Pulmonary artery endothelial cell (primary cell): Measurements from ENCODE around the gene CAPN9. TPM values are rescaled to one million over a fixed set of nuclear protein-coding genes. Genes with fewer than 3 reads are reported as not detected.

Experiments used
- DNase-seq: peaks from one replicate; pipeline ENCODE4 v3.0.0-alpha.2; 2011; ENCODE audit warnings: low read depth, low spot score
- total RNA-seq: library from RNA; depleted of rRNA; stranded (reverse); fragments of >200 nt; gene quantifications from 2 replicates; pipeline ENCODE4 v1.2.3, GENCODE V29; 2014

CAPN9 gene
- total RNA-seq, 1 donor from 2014 or later, result not detected

DNA sequence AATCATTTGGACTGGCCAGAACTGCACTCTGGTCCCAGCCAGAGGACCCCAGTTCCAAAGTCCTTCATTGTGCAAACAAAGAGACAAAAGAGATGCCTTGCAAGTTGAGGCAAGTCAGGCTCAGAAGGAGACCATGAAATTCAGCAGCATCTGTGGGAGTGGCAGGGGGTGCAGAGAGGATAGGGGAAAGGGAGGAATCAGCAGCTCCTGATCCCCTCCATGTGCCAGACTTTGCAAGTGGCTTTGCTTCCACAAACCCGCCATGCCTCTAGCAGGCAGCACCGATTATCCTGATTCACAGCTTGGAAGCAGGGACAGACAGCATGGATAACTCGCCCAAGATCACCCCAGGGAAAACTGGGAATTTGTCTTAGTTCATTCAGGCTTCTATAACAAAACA lies 2.1 kb upstream of the CAPN9 start:
- DNase-seq, result no peak

GRCh38 chr1:230746617-230747016 lies 571 bp upstream of the CAPN9 start:
- no peak for DNase-seq

GRCh38 chr1:230747890-230748800 lies 957 bp downstream of the CAPN9 start:
- DNase-seq, result no peak

DNA sequence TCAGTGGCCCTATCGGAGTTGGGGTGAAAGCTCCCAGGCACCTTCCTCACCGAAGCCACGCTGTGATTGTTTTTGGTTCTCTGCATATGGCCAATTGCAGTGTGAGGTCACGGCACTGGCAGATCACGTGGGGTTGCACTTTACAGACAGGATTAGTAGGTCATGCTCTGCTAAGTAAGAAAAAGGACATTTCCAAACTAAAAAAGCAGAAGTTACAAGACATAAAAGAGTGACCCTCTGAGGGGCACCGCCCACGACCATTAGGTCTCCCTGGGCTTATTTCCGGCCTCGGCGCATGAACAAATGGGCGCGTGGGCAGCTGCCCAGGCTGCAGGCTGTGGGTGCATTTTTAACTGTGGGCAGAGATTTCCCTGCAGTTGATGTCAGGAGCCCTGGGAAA lies 2.0 kb downstream of the CAPN9 start:
- DNase-seq, result no peak

DNA sequence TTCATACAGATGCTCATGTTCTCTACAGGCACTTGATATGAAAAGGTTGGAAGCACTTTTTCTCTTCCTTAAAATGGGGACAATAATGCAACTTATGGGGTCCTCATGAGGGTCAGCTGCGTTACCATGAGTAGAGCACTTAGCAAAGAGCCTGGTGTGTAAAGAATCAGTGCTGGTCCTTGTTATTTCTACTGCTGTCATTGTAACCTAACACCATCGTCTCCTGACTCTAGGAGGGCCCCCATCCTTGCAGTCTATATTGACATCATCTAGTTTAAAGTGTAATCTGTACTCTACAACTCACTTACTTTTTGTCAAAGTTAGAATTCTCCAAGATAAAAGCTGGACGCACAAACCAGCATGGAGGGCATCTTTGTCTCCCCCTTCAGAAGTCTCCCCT lies 2.4 kb downstream of the CAPN9 start:
- DNase-seq, result no peak

DNA sequence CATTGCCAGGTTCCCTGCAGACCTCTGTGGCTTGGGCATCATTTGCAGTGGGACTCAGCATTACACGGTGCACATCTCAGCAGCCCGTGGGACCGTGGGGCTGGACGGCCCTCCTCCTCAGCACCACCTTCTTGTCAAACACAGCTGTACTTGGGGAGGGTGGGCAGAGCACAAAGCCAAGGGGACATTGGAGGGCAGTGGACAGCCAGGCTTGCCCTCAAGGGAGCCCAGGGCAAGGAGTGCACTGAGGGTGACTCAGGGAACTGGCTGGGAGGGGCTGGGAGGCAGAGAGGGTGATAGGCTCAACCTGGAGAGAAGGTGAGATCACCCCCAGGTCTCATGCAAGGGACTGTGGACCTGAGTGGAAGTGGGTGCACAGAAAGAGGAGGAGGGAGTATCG lies 3.4 kb downstream of the CAPN9 start:
- DNase-seq, result no peak

GRCh38 chr1:230750986-230751625 lies 3.9 kb downstream of the CAPN9 start:
- no peak for DNase-seq

DNA sequence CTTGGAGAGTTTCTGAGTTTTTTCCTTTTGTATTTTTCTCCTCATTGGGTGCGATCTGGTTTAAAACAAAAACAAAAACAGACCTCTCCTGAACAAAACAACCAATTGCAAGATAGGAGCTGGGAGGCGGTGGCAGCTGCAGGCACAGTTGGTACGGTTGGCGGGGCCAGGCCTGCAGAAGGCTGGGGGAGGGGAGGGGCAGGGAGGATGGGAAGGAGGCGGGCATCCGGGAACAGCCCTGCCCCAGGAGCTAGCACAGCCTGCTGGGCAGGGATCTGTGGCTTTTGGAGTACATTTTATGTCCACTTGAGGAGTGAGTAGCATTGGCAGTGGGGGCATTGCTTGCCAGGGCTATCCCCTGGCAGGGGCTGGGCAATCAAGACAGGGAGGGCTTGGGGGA lies 5.2 kb downstream of the CAPN9 start:
- no peak for DNase-seq

GRCh38 chr1:230753191-230753585 lies 6.0 kb downstream of the CAPN9 start:
- DNase-seq, result no peak

GRCh38 chr1:230753586-230754251 lies 6.5 kb downstream of the CAPN9 start:
- DNase-seq, result no peak

DNA sequence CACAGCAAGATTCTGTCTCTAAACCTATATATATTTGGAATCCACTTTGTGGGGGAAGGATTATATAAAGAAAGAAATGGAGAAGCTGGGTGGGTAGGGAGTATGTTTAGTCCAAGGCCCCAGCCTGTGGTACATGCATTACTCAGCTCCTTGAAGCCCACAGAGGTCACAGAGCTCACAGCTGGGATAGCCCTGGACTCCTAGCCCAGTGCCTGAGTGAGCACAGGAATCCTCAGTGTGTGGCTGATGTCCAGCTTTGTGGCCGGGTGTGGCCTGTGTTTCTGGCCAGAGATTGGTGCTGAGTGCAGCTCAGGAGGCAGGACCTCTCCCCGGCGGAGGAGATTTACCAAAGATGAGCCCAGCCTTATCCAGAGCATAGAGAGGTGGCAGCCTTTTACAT lies 7.6 kb downstream of the CAPN9 start:
- DNase-seq, result no peak

DNA sequence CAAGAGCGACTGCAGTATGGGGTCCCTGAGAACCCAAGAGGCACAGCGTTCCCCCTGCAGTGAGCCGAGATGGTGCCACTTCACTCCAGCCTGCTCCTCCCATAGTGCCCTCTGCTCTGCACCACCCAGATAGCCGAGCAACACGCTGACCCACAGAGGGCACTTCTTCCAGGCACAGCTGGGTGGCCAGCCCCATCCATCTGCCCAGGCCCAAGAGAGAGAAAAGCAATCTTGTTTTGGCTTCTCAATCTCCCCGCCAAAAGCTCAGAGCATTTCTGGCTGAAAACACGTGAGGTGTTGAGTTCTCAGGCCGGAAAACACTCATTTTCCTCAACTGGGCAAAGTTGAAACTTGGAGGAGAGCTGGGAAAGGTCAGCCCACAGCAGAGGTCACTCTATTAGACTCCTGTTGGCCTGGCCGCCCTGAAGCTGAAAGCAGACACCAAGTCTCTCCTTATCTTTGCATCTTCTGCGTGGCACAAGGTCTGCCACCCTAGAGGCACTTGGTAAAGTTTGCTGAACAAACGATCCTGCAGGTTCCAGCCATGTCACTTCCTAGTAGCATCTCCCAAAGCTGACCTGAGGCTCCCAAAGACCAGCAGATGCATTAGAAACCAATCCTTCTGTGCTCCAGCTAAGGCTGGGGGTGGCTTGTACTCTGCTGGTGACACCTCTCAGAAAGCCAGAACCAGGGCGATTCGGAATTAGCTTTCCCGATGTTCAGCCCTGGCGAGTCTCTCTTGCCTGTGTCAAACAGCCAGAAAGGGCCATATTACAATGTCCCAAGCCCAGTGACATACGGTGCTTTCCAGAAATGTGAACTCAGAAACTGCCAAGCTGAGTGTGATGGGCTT lies 10.9 kb downstream of the CAPN9 start:
- no peak for DNase-seq

GRCh38 chr1:230758709-230759368 lies 11.7 kb downstream of the CAPN9 start:
- DNase-seq, result no peak

- DNase-seq, result no peak
Measured at GRCh38 chr1:230759369-230760065, 12.3 kb downstream of the CAPN9 start.

- no peak for DNase-seq
Measured at GRCh38 chr1:230760360-230760827, 13.2 kb downstream of the CAPN9 start.

GRCh38 chr1:230761443-230762167 lies 14.4 kb downstream of the CAPN9 start:
- DNase-seq, result no peak

- DNase-seq, result no peak
Measured at GRCh38 chr1:230763927-230764591, 16.9 kb downstream of the CAPN9 start.

DNA sequence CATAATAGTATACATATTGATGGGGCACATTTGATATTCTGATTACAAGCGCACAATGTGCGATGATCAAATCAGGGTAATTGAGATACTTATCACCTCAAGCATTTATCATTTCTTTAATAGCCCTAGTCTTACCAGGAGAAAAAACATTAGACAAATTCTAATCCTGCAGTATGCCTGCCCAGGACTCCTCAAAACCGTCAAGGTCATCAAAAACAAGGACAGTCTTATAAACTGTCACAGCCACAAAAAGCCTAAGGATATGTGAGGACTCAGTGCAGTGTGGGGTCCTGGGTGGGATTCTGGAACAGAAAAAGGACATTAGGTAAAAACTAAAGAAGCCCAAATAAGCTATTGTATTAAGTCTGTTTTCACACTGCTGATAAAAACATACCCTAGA lies 19.1 kb downstream of the CAPN9 start:
- DNase-seq, result no peak
